IPS-NIHi7 (cell line): ENCODE results near the gene ZNF701.
"Not testable (repeated sequence)": the region's sequence is repeated elsewhere in the genome, so short reads cannot be mapped to it uniquely, and the experiment has no call there.

Experiments used
- DNase-seq: peaks from one replicate; pipeline ENCODE4 v3.0.0; 2012; ENCODE audit warnings: mixed read lengths; ENCODE audit errors: extremely low spot score

ZNF701 gene

GRCh38 chr19:52570000-52570861 is at the start of gene ZNF701:
Gene ZNF701, plus strand, starts transcription at chr19:52570287. Its CDS starts 3,861 bp downstream, at chr19:52574148.
- peak; percentile 93 for DNase-seq

- DNase-seq: peak; percentile 49
Measured at GRCh38 chr19:52522551-52522950, 47.5 kb upstream of the ZNF701 start.

- no peak for DNase-seq
Measured at GRCh38 chr19:52524086-52524485, 46.0 kb upstream of the ZNF701 start.

GRCh38 chr19:52527134-52527955 is 42.7 kb upstream of the ZNF701 start, which contains the start of gene ZNF808:
Gene ZNF808, plus strand, starts transcription at chr19:52527668. Its CDS starts 15,617 bp downstream, at chr19:52543285.
- peak; percentile 85 for DNase-seq

GRCh38 chr19:52527956-52528351 is 42.1 kb upstream of the ZNF701 start:
- DNase-seq: peak; percentile 9

GRCh38 chr19:52532480-52532879 is 37.6 kb upstream of the ZNF701 start:
- DNase-seq: no peak

GRCh38 chr19:52533901-52534300 is 36.2 kb upstream of the ZNF701 start:
- DNase-seq: no peak

- not testable (repeated sequence) for DNase-seq
Measured at GRCh38 chr19:52535385-52535770, 34.7 kb upstream of the ZNF701 start.

- DNase-seq: peak; percentile 80
Measured at GRCh38 chr19:52535771-52536447, 34.2 kb upstream of the ZNF701 start.

- peak; percentile 21 for DNase-seq
Measured at GRCh38 chr19:52536448-52536800, 33.7 kb upstream of the ZNF701 start.

GRCh38 chr19:52538815-52539214 is 31.3 kb upstream of the ZNF701 start:
- not testable (repeated sequence) for DNase-seq

GRCh38 chr19:52541176-52541575 is 28.9 kb upstream of the ZNF701 start:
- DNase-seq: not testable (repeated sequence)

GRCh38 chr19:52541608-52542007 is 28.5 kb upstream of the ZNF701 start:
- no peak for DNase-seq

- not testable (repeated sequence) for DNase-seq
Measured at GRCh38 chr19:52542541-52542940, 27.5 kb upstream of the ZNF701 start.

GRCh38 chr19:52542984-52543664 is 27.0 kb upstream of the ZNF701 start:
- no peak for DNase-seq

- no peak for DNase-seq
Measured at GRCh38 chr19:52554216-52554971, 15.7 kb upstream of the ZNF701 start.

- no peak for DNase-seq
Measured at GRCh38 chr19:52557231-52557995, 12.7 kb upstream of the ZNF701 start.

- not testable (repeated sequence) for DNase-seq
Measured at GRCh38 chr19:52558732-52559445, 11.2 kb upstream of the ZNF701 start.

- not testable (repeated sequence) for DNase-seq
Measured at GRCh38 chr19:52561611-52562010, 8.5 kb upstream of the ZNF701 start.
